NCI-H1436 (cell line): ENCODE results near the gene SLC25A15.
"Not testable (repeated sequence)": the region's sequence is repeated elsewhere in the genome, so short reads cannot be mapped to it uniquely, and the experiment has no call there.

Experiments
- DNase-seq: peaks from one replicate; lab custom pipeline; 2025; lab: John Stamatoyannopoulos, UW

Gene SLC25A15

GRCh38 chr13:40813667-40814454 is 24.4 kb downstream of the SLC25A15 start:
- DNase-seq = peak; percentile 1

GRCh38 chr13:40814803-40815202 is 25.4 kb downstream of the SLC25A15 start:
- DNase-seq = no peak

- DNase-seq = no peak
These were observed 29.5 kb downstream of the SLC25A15 start for GRCh38 chr13:40818926-40819325.

- DNase-seq = no peak
These were observed 30.4 kb downstream of the SLC25A15 start for GRCh38 chr13:40819797-40820315.

- not testable (repeated sequence) for DNase-seq
These were observed 50.3 kb downstream of the SLC25A15 start for GRCh38 chr13:40839725-40840124.

GRCh38 chr13:40840955-40841354 is 51.5 kb downstream of the SLC25A15 start:
- DNase-seq = not testable (repeated sequence)
